ENCODE data around the gene PIP4K2A.
"Not testable (repeated sequence)": the region's sequence is repeated elsewhere in the genome, so short reads cannot be mapped to it uniquely, and the experiment has no call there.

Gene PIP4K2A

DNA sequence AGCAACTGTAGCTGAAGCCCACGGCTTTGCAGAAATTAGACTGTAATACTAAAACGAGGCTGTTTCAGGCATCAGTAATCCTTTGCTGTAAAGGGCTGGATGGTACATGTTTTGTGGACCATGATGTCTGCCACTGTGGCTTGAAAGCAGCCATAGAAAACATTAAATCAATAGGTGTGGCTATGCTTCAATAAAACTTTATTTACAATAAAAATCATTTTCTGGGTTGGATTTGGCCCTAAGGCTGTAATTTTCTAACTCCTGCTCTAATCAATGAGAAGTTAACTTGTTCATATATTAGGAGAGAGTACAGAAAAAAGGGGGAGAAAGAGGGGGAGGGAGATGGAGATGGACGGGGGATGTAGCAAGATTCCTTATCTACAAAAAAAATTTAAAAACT lies 183.4 kb downstream of the PIP4K2A start:
- H3K27ac ChIP-seq (ENCODE audit: low read depth, low read length), result no peak overlapping the region
- DNase-seq, result no peak
- no peak overlapping the region for H3K9ac ChIP-seq (ENCODE audit: low read length)
- H3K79me1 ChIP-seq (ENCODE audit: low read length), result no peaks in the 10 kb centered on the region
- H2BK5ac ChIP-seq (ENCODE audit: low read length), result no peak overlapping the region
- H3K4me1 ChIP-seq (ENCODE audit: control insufficient read depth, low read depth, low read length), result no peaks in the 10 kb centered on the region
- no CpG with 5 or more reads among the region's 3 CpGs for WGBS (ENCODE audit: extremely low coverage, insufficient coverage, low lambda C conversion rate)
- H3K27me3 ChIP-seq (ENCODE audit: insufficient read depth, low read length, poor library complexity), result no peaks in the 10 kb centered on the region
- H3K23ac ChIP-seq (ENCODE audit: low read length), result no peak overlapping the region
- no peak overlapping the region for H4K8ac ChIP-seq (ENCODE audit: low read depth, low read length)
- H2BK15ac ChIP-seq (replicated peaks; ENCODE audit: low read depth), result no peak overlapping the region
- no peaks in the 10 kb centered on the region for H3K36me3 ChIP-seq (ENCODE audit: control insufficient read depth, insufficient read depth, low read length)
- H3K56ac ChIP-seq (ENCODE audit: low read length), result no peak overlapping the region
- no peak overlapping the region for H3K4me2 ChIP-seq (ENCODE audit: low read length)
- no peak overlapping the region for H3K4me3 ChIP-seq (ENCODE audit: low read length)
- no peak overlapping the region for H4K5ac ChIP-seq (ENCODE audit: low read length)
- no peak overlapping the region for H2AK5ac ChIP-seq (ENCODE audit: low read length)
- no peak overlapping the region for H2BK120ac ChIP-seq (ENCODE audit: low read depth, low read length)
- H3K18ac ChIP-seq (ENCODE audit: low read length), result no peak overlapping the region
- H3K79me2 ChIP-seq (ENCODE audit: control insufficient read depth, insufficient read depth, low read length), result no peaks in the 10 kb centered on the region
- no peak overlapping the region for H3K4ac ChIP-seq (ENCODE audit: low read depth, low read length)

DNA sequence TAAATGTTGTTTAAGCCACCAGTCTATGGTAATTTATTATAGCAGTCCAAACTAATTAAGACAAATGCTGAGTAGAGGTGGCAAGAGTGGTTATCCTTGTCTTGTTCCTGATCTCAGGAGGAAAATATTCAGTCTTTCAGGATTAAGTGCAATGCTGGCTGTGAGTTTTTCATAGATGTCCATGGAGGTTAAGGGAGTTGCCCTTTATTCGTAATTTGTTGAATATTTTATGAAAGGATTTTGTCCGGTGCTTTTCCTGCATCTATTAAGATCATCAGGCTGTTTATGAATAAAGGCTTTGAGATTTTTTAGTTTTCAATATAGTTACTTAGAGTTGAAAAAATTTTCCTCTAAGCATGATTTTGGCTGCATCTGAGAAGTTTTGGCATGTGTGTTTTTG lies 186.9 kb downstream of the PIP4K2A start:
- no peak overlapping the region for H3K4me3 ChIP-seq (ENCODE audit: low read length)
- H3K79me2 ChIP-seq (ENCODE audit: control insufficient read depth, insufficient read depth, low read length), result no peaks in the 10 kb centered on the region
- no peak overlapping the region for H3K9ac ChIP-seq (ENCODE audit: low read length)
- H2BK120ac ChIP-seq (ENCODE audit: low read depth, low read length), result no peak overlapping the region
- no peaks in the 10 kb centered on the region for H3K4me1 ChIP-seq (ENCODE audit: control insufficient read depth, low read depth, low read length)
- no peak overlapping the region for H3K18ac ChIP-seq (ENCODE audit: low read length)
- no peak overlapping the region for H2BK15ac ChIP-seq (replicated peaks; ENCODE audit: low read depth)
- no peak overlapping the region for H4K8ac ChIP-seq (ENCODE audit: low read depth, low read length)
- H3K27ac ChIP-seq (ENCODE audit: low read depth, low read length), result no peak overlapping the region
- no peak overlapping the region for H3K4ac ChIP-seq (ENCODE audit: low read depth, low read length)
- no peak overlapping the region for H4K5ac ChIP-seq (ENCODE audit: low read length)
- no peak for DNase-seq
- H2BK5ac ChIP-seq (ENCODE audit: low read length), result no peak overlapping the region
- H3K23ac ChIP-seq (ENCODE audit: low read length), result no peak overlapping the region
- H3K36me3 ChIP-seq (ENCODE audit: control insufficient read depth, insufficient read depth, low read length), result no peaks in the 10 kb centered on the region
- H3K79me1 ChIP-seq (ENCODE audit: low read length), result no peaks in the 10 kb centered on the region
- no peak overlapping the region for H3K4me2 ChIP-seq (ENCODE audit: low read length)
- no peak overlapping the region for H2AK5ac ChIP-seq (ENCODE audit: low read length)
- no peaks in the 10 kb centered on the region for H3K27me3 ChIP-seq (ENCODE audit: insufficient read depth, low read length, poor library complexity)
- no CpG with 5 or more reads among the region's 2 CpGs for WGBS (ENCODE audit: extremely low coverage, insufficient coverage, low lambda C conversion rate)
- no peak overlapping the region for H3K56ac ChIP-seq (ENCODE audit: low read length)

DNA sequence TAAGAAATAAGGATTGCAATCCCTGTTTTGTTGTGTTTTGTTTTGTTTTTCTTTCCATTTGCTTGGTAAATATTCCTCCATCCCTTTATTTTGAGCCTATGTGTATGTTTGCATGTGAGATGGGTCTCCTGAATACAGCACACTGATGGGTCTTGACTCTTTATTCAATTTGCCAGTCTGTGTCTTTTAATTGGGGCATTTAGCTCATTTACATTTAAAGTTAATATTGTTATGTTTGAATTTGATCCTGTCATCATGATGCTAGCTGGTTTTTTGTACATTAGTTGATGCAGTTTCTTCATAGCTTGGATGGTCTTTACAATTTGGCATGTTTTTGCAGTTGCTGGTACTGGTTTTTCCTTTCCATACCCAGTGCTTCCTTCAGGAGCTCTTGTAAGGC lies 190.0 kb downstream of the PIP4K2A start:
- not testable (repeated sequence) for H3K18ac ChIP-seq (ENCODE audit: low read length); H3K4me1 ChIP-seq (ENCODE audit: control insufficient read depth, low read depth, low read length); H4K5ac ChIP-seq (ENCODE audit: low read length); H3K4me2 ChIP-seq (ENCODE audit: low read length); H3K36me3 ChIP-seq (ENCODE audit: control insufficient read depth, insufficient read depth, low read length); H4K8ac ChIP-seq (ENCODE audit: low read depth, low read length); H3K9ac ChIP-seq (ENCODE audit: low read length); DNase-seq; H3K56ac ChIP-seq (ENCODE audit: low read length); H2BK5ac ChIP-seq (ENCODE audit: low read length); H3K4me3 ChIP-seq (ENCODE audit: low read length); H3K79me2 ChIP-seq (ENCODE audit: control insufficient read depth, insufficient read depth, low read length); H3K27ac ChIP-seq (ENCODE audit: low read depth, low read length); H3K4ac ChIP-seq (ENCODE audit: low read depth, low read length); H2BK120ac ChIP-seq (ENCODE audit: low read depth, low read length); H3K27me3 ChIP-seq (ENCODE audit: insufficient read depth, low read length, poor library complexity); H2BK15ac ChIP-seq (replicated peaks; ENCODE audit: low read depth); H3K79me1 ChIP-seq (ENCODE audit: low read length); H3K23ac ChIP-seq (ENCODE audit: low read length); H2AK5ac ChIP-seq (ENCODE audit: low read length)

GRCh38 chr10:22520645-22521044 lies 193.7 kb downstream of the PIP4K2A start:
- H3K27me3 ChIP-seq (ENCODE audit: insufficient read depth, low read length, poor library complexity); H2BK5ac ChIP-seq (ENCODE audit: low read length); H4K5ac ChIP-seq (ENCODE audit: low read length); H3K18ac ChIP-seq (ENCODE audit: low read length); H2AK5ac ChIP-seq (ENCODE audit: low read length); H2BK120ac ChIP-seq (ENCODE audit: low read depth, low read length); H4K8ac ChIP-seq (ENCODE audit: low read depth, low read length); H3K27ac ChIP-seq (ENCODE audit: low read depth, low read length); H3K4ac ChIP-seq (ENCODE audit: low read depth, low read length); DNase-seq; H3K4me3 ChIP-seq (ENCODE audit: low read length); H3K79me1 ChIP-seq (ENCODE audit: low read length); H3K79me2 ChIP-seq (ENCODE audit: control insufficient read depth, insufficient read depth, low read length); H3K36me3 ChIP-seq (ENCODE audit: control insufficient read depth, insufficient read depth, low read length); H3K9ac ChIP-seq (ENCODE audit: low read length); H2BK15ac ChIP-seq (replicated peaks; ENCODE audit: low read depth); H3K4me2 ChIP-seq (ENCODE audit: low read length); H3K23ac ChIP-seq (ENCODE audit: low read length); H3K56ac ChIP-seq (ENCODE audit: low read length); H3K4me1 ChIP-seq (ENCODE audit: control insufficient read depth, low read depth, low read length): not testable (repeated sequence)

DNA sequence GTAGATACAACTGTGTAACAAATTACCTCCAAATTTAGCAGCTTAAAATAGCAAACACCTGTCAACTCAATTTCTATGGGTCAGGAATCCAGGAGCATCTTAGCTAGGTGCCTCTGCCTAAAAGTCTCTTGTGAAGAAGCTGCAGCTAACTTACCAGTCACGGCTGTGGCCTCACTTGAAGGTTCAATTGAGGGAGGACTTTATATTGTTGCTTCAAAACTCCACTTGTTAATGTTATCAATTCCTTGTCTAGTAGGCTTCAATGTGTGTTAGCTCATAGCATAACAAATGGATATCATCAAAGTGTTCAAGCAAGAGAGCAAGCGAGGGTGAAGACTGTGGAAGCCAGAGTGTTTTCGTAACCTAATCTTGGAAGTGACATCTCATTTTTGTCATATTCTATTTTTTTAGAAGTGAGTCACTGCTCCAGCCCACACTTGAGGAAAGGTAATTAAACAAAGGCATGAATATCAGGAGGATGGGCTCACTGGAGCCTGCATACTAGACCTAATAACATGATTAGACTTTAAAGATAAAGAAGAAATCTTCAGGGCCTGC lies 196.1 kb downstream of the PIP4K2A start:
- Histone ChIP-seq H2AK5ac (ENCODE audit: low read length) (no peak overlapping the region), H3K4me3 (ENCODE audit: low read length) (no peak overlapping the region), H3K4ac (ENCODE audit: low read depth, low read length) (no peak overlapping the region), H3K4me2 (ENCODE audit: low read length) (no peak overlapping the region), H3K9ac (ENCODE audit: low read length) (no peak overlapping the region), H2BK15ac (replicated peaks; ENCODE audit: low read depth) (no peak overlapping the region), H4K5ac (ENCODE audit: low read length) (no peak overlapping the region), H4K8ac (ENCODE audit: low read depth, low read length) (no peak overlapping the region), H3K79me1 (ENCODE audit: low read length) (no peaks in the 10 kb centered on the region), H3K27ac (ENCODE audit: low read depth, low read length) (no peak overlapping the region), H3K79me2 (ENCODE audit: control insufficient read depth, insufficient read depth, low read length) (no peaks in the 10 kb centered on the region), H3K4me1 (ENCODE audit: control insufficient read depth, low read depth, low read length) (no peaks in the 10 kb centered on the region), H3K36me3 (ENCODE audit: control insufficient read depth, insufficient read depth, low read length) (no peaks in the 10 kb centered on the region), H3K56ac (ENCODE audit: low read length) (no peak overlapping the region), H3K23ac (ENCODE audit: low read length) (no peak overlapping the region), H3K18ac (ENCODE audit: low read length) (no peak overlapping the region), H3K27me3 (ENCODE audit: insufficient read depth, low read length, poor library complexity) (no peaks in the 10 kb centered on the region), H2BK120ac (ENCODE audit: low read depth, low read length) (no peak overlapping the region), H2BK5ac (ENCODE audit: low read length) (no peak overlapping the region)
- DNase-seq, result no peak
- no CpG with 5 or more reads among the region's 3 CpGs for WGBS (ENCODE audit: extremely low coverage, insufficient coverage, low lambda C conversion rate)

- Histone ChIP-seq H3K79me2 (ENCODE audit: control insufficient read depth, insufficient read depth, low read length) (no peaks in the 10 kb centered on the region), H3K9ac (ENCODE audit: low read length) (no peak overlapping the region), H3K23ac (ENCODE audit: low read length) (no peak overlapping the region), H2AK5ac (ENCODE audit: low read length) (no peak overlapping the region), H4K8ac (ENCODE audit: low read depth, low read length) (no peak overlapping the region), H2BK15ac (replicated peaks; ENCODE audit: low read depth) (no peak overlapping the region), H2BK5ac (ENCODE audit: low read length) (no peak overlapping the region), H3K4me1 (ENCODE audit: control insufficient read depth, low read depth, low read length) (no peaks in the 10 kb centered on the region), H3K27ac (ENCODE audit: low read depth, low read length) (no peak overlapping the region), H3K4me2 (ENCODE audit: low read length) (no peak overlapping the region), H2BK120ac (ENCODE audit: low read depth, low read length) (no peak overlapping the region), H3K56ac (ENCODE audit: low read length) (no peak overlapping the region), H3K4ac (ENCODE audit: low read depth, low read length) (no peak overlapping the region), H3K36me3 (ENCODE audit: control insufficient read depth, insufficient read depth, low read length) (no peaks in the 10 kb centered on the region), H3K4me3 (ENCODE audit: low read length) (no peak overlapping the region), H3K18ac (ENCODE audit: low read length) (no peak overlapping the region), H4K5ac (ENCODE audit: low read length) (no peak overlapping the region), H3K27me3 (ENCODE audit: insufficient read depth, low read length, poor library complexity) (no peaks in the 10 kb centered on the region), H3K79me1 (ENCODE audit: low read length) (no peaks in the 10 kb centered on the region)
- no CpG with 5 or more reads among the region's 3 CpGs for WGBS (ENCODE audit: extremely low coverage, insufficient coverage, low lambda C conversion rate)
- no peak for DNase-seq
These were observed 199.4 kb downstream of the PIP4K2A start for GRCh38 chr10:22515009-22515408.
